NB4 (cell line): ENCODE results near the gene MS4A15.

ENCODE experiments used
- MYC ChIP-seq: IDR thresholded peaks from 2 replicates; pipeline ENCODE4 v1.6.1; 2011; ENCODE audit warnings: low read depth, low read length
- POLR2A ChIP-seq: IDR thresholded peaks from 2 replicates; pipeline ENCODE4 v1.6.1; 2011; ENCODE audit warnings: mild to moderate bottlenecking; ENCODE audit not compliant: insufficient read length; ENCODE audit errors: extremely low read depth
- TF ChIP-seq, protein P1 (sequence below): IDR thresholded peaks from one replicate; pipeline ENCODE4 v1.5.1; 2012; ENCODE audit warnings: low read depth, low read length
- TF ChIP-seq, protein P2 (sequence below): IDR thresholded peaks from 2 replicates; pipeline ENCODE4 v1.6.1; 2011; ENCODE audit warnings: low read depth, low read length

DNA sequence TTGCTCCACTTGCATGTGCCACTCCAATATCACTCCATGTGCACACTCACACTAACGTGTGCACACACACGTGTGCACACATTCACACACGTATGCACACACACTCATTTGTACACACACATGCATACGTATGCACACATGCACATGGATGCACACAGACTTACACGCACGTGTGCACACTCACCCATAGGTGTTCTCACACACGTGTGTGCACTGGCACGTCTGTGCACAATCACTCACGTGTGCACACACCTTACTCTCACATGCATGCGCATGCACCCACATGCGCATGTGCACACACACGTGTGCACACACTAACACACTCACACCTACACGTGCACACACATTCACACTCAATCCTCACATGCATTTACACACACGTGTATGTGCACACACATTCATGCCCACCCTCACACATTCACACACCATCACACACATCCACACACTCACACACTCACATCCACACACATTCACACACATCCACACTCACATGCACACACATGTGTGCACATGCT is 9.3 kb upstream of the MS4A15 start:
- TF ChIP-seq, protein P1, sequence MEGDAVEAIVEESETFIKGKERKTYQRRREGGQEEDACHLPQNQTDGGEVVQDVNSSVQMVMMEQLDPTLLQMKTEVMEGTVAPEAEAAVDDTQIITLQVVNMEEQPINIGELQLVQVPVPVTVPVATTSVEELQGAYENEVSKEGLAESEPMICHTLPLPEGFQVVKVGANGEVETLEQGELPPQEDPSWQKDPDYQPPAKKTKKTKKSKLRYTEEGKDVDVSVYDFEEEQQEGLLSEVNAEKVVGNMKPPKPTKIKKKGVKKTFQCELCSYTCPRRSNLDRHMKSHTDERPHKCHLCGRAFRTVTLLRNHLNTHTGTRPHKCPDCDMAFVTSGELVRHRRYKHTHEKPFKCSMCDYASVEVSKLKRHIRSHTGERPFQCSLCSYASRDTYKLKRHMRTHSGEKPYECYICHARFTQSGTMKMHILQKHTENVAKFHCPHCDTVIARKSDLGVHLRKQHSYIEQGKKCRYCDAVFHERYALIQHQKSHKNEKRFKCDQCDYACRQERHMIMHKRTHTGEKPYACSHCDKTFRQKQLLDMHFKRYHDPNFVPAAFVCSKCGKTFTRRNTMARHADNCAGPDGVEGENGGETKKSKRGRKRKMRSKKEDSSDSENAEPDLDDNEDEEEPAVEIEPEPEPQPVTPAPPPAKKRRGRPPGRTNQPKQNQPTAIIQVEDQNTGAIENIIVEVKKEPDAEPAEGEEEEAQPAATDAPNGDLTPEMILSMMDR: no peak
- TF ChIP-seq POLR2A (no peak), MYC (no peak)
- TF ChIP-seq, protein P2, sequence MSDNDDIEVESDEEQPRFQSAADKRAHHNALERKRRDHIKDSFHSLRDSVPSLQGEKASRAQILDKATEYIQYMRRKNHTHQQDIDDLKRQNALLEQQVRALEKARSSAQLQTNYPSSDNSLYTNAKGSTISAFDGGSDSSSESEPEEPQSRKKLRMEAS: no peak
